Activated CD8-positive, alpha-beta memory T cell treated with anti-CD3 and anti-CD28 coated beads, Interleukin-2, amount 50 U/mL, for 1 hour (primary cell): Measurements from ENCODE around the gene KIAA1671.

Source experiments
- DNase-seq: peaks from one replicate; pipeline ENCODE4 v3.0.0-alpha.2; 2020; ENCODE audit errors: extremely low read depth

Gene KIAA1671

DNA sequence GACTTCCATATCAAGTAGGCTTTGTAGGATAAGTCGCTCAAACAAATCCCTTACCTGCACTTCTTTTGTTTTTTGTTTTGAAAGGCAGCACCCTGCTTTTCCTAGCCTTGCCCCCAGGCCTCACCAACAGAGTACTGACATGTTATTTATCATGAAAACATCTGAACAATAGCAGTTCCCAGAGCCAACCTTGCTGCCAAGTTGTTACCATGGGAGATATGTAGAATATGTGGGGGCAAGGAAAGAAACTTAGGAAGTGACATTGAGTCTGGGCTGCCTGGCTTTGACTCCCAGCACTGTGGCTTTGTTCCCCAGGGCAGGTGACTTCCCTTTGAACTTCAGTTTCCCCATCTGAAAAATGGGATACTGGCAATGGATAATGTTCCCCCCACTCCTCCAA, 193.8 kb downstream of the KIAA1671 start:
- DNase-seq = no peak

DNA sequence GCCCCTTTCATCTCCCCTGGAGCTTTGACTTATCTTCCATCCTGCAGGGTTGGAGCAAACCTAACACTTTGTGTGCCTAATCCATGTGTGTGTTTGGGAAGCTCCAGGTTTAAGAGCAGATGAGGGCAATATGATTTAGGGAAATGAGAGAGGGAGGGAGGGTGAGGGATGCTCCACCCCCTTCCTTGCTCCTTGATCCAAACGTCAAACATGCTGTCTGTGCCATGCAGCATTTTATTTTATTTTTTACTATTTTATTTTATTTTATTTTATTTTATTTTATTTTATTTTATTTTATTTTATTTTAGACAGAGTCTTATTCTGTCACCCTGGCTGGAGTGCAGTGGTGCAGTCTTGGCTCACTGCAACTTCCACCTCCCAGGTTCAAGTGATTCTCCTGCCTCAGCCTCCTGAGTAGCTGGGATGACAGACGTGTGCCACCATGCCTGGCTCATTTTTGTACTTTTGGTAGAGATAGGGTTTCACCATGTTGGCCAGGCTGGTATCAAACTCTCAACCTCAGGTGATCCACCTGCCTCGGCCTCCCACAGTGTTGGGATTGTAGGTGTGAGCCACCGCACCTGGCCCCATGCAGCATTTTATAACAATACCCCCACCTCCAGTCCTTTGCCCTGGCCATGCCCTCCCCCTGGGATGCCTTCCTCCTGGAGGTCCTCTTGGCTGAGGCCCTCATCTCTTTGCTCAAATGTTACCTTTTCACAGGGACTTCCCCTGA, 194.6 kb downstream of the KIAA1671 start:
- no peak for DNase-seq

DNA sequence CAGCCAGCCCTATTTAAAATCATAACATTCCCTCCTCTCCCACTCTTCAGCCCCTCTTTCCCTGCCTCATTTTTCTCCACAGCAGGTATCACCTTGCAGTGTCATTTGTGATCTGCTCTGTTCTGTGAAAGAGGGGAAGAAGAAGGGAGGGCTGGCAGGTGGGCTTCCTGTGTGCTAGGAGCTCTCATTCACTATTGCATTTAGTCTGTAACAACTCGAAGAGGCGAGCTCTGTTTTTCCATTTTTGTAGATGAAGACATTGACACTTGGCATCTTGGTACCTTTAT, 195.1 kb downstream of the KIAA1671 start:
- DNase-seq = no peak

DNA sequence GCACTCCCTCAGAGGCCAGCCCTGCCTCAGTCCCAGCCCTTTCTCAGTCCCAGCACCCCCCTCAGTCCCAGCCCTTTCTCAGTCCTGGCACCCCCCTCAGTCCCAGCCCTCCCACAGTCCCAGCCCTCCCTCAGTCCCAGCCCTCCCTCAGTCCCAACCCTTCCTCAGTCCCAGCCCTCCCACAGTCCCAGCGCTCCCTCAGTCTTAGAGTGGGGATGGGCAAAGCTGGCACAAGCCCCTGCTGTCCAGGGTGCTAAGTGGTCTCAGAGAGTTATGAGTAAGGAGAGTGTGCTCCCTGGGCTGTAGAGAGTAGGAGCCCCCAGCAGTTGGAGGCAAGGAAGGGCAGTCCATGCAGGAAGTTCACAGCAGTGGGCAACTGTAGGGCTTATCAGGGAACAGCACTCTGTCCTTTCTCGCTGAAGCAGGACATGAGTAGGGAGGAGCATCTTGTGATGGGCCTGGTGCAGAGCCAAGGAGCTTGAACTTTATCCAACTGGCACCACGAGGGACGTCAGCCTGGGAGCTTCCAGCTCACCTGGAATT, 195.7 kb downstream of the KIAA1671 start:
- no peak for DNase-seq

DNA sequence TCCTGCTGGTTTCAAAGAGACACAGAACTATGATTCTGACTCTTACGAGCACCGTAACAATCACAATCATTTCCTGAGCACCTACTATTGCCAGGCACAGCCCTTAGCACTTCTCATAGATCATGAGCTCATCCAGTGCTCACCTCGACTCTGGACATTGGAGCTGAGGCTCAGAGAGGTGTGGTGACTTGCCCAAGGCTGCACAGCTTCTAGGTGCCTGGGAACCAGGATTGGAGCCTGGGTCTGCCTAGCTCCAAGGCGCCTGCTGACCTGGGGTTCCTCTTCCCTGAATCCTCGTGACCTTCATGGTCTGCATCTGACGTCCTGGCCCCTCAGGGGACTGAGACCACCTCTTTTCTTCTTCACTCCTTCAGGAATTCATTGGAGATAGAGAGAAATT, 196.5 kb downstream of the KIAA1671 start:
- DNase-seq = no peak

DNA sequence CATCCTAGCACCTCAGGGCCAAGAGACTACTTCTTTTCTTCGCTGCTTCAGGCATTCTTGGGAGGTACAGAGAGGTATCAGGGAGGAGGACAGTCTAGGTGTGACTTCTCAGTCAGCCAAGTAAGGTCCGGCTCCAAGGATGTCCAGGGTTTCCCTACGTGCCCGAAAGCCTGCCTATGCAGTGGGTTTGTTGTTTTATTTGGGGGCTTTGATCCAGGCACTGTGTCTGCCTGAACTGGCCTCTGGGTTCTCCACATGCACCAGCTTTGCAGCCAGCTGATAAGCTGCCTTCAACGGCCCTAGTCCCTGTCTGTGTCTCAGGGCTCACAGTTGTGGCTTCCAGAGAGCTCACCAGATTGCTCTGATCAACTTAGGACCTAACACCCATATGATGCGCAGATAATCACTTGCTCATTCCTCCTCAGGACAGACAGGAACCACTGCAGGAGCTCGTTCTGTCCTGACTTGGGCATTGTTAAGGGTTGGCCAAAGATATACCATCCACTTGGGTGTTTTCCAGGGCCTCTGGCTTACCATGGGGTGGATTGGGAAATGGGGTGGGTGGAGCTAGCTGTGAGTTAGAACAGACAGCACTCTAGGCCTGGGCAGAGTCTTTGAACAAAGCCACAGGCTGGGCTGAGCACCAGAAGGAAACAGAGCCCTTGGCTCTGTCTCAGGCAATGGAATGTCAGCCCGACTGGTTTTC, 201.6 kb downstream of the KIAA1671 start:
- DNase-seq = no peak

DNA sequence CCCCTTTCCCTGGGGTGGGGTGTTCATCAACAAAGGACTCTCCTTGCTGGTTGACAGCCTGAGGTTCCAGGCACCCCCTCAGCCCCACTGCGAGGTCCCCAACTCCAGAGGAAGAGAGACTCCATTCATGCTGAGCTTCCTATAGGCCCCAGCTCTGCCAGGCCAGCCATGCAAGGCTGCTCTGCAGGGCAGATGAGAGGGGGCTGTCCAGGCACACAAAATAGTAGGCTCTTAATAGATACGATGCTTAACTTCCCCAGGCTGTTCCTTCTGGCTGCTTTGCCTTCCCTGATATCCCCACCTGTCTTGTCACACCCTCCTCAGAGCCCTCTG, 202.1 kb downstream of the KIAA1671 start:
- no peak for DNase-seq

DNA sequence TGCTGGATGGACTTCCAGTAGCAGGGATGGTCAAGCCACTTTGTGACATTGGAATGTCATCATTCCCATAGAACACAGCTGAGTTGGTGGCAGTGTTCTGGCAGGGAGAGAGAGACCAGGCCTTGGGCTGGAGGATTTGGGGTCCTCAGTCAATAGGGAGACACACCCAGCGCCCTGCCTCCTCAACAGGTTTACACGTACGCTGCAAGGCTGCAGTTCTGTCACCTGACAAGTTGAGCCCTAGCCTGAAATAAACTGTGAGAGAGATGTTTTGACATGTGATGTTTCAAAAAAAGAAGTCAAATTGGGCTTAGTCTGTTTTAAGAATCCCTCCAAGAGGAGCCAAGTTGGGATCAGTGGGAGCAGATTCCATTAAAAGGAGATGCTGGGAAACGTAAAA, 204.2 kb downstream of the KIAA1671 start:
- no peak for DNase-seq

DNA sequence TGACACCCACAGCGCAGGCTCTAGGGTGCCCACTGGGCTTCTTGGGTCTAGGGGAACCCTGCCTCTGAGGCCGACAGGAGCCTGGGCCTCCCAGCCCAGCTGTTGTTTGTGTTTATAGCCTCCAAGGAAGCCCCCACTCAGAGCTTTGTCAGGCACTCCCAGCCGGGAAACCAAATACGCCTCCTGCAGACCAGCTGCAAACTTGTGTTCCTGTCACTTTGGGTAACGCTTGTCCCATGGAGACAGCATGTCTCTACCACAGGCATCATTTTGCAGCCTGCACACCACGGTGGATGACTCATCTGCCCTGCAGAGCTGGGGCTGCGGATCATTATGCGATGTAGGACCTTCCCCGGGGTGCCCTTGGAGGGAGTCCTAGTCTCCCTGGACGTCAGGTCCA, 206.5 kb downstream of the KIAA1671 start:
- no peak for DNase-seq

DNA sequence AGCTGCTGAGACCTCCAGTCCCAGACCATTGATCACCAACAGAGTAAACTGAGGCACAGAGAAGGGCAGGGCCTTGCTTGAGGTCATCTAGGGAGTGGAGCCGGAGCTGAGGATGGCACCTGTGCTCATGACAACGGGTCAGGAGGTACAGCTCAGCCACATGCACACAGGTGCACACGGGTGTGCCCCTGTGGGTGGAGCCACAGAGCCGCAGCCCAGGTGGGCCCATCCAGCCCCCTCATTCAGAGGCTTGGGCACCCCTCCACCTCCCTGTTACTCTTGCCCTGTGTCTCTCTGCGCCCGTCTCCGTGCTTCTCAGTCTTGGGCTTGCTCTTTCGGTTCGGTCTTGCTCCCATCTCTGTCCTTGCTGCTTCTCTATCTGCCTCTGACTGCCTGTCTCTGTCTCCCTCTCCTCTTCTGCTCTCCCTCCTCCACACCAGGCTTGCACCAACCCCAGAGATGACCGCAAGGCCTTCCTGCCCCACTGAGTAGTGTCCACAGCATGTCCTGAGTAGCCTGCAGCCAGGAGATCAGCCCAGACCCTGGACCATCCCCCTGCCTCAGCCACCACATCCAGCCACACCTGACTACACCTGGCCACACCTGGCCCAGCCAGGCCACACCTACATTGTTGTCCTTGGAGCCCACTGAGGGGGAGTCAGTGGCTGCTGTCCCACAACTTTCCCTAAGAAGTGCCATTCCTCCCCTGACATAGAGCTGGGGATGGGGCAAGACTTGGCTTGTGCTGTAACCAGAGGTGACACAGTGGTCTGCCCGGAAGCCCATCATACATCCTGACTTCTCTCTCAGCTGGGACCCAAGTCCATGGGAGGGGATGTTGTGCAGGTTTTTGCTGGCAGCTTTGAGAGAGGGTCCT, 207.8 kb downstream of the KIAA1671 start:
- no peak for DNase-seq

DNA sequence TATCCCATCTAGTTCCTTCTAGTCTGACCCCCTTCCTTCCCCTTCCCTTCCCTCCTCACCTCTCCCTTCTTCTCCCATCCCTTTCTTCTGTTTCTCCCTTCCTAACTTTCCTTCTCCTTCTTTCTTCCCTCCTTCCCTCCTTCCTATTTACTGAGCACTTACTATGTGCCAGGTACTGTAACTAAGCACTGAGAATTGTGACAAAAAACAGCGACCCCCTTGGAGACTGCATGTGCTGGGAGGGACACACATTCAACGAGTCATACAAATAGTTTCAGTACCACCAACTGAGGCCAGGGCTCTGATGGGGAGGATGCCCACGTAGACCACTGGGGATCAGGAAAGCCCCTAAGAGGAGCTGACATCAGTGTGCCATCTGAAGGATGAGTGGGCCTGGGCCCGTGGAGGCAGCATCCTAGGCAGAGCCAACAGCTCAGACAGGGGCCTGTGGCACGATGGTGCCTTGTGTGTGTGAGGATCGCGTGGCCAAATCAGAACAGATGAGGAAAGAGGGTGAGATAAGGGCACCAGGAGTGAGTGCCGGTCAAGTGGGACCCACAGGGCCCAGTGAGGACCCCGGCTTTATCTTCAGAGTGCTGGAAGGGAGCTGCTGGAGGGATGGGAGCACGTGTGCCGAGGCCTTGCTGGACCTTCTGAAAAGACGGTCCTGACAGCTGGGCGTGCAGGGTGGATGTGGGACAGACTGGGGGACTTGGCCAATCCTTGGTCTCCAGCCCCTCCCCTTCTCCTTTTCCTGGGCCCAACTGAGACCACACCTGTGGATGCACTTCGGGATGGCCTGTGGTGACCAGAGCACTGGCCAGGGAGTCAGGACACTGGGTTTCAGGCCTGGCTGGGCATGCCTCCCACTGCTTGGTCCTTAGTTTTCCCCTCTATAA, 208.8 kb downstream of the KIAA1671 start:
- no peak for DNase-seq

DNA sequence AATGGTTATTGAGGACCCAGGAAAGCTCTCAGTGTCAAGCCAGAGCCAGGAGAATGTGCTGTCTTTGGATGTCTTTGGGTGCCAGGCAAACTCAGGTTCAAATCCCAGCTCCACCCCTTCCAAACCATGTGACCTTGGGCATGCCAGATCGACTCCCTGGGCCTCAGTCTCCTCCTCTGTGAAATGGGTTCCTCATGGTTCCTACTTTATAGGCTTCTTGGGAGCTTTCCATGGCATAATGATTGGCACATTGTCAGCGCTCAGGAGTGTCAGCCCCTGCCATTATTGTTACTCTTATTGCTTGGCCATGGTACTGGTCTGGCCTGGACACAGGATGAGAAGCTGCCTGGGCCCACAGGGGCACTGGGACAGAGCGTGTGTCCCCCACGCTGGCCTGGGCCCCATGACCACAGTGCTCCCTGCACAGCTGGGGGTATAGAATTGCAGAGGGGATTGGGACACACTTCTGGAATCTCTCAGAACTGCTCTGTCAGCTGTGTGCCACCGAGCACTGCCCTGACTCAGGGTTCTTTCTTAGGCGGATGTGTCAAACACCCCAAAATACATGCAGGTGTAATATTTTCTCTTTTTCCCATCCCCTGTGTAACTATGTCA, 209.5 kb downstream of the KIAA1671 start:
- DNase-seq = no peak

DNA sequence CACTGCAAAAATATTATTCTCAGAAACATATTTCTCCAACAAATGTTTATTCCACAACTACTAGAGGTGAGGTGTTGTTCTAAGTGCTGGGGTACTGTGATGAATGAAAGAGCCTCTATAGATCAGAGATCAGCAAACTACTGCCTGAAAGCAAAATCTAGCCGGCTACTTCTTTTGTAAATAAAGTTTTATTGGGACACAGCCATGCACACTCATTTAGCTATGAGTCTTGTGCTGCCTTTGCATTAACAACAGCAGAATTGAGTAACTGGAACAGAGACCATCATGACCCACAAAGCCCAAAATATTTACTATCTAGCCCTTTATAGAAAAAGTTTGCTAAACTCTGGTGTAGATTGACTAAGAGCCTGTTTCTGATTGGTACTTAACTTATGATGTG, 210.0 kb downstream of the KIAA1671 start:
- DNase-seq = no peak

DNA sequence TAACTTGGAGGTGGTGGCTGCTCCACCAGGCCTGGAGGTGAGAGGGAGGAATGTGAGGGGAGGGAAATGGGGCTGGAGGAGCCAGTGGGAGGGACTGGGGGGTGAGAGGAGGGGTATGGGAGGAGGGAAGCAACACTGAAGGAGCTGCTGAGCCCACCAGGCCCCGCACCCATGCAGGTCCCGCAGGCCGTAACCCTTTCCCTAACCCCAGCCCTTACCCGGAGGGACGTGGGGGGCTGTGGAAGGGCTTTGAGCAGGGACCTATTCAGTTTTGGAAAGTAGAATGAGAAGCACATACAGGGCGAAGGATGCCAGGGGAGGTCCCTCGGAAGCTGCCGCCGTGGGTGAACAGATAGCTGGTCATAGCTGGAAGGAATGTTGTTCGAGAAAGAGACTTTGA, 213.3 kb downstream of the KIAA1671 start:
- no peak for DNase-seq

DNA sequence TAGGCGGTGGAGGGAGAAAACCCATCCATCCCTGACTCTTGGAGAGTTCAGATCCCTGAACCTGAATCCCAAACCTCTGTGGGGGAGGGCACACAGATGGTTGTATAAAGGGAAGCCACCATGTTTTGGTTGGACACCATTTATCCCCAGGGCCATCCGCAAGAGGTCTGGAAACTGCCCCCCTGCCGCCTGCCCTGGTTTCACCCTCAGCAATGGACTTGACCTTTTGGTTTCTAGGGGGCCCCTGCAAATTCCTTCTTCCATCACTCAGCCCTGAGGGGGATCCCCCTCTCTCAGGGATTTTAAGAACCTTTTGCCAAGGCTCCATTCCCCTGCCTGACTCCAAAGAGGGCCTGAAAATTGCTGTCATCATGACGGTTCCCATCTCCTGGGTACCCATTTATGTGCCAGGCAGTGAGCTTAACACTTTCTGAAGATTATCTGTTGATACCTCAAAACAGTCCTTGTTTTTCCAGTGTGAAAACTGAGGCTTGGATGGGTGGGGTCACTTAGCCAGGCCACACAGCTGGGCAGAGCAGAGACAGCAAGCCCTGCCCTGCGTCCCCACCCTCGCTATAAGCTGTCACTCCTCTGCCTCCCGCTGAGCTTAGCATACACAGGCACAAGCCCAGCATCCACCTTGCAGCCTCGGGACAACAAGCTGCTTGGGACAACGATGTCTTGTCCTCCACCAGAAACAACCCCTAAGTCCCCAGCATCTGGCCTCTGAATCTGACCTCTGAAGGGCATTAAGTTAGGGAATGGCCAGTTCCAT, 213.9 kb downstream of the KIAA1671 start:
- DNase-seq = no peak

DNA sequence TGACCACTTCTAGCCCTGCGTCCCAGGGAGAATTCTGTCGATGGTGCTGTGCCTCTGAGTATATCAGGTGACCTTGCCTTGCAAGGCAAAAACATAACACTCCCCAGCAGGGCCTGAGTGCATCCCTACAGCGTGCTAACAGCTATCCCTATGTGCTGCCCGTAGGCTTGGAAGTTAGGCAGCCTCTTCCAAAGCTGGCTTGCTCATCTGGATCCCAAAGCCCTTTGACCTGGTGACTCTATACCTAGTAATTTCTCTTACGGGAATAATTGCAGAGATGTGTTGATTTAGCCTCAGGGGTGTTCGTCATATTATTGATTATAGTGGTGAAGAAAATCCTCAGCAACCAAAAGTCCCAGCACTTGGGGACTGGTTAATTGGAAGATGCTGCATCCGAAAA, 214.6 kb downstream of the KIAA1671 start:
- DNase-seq = no peak

DNA sequence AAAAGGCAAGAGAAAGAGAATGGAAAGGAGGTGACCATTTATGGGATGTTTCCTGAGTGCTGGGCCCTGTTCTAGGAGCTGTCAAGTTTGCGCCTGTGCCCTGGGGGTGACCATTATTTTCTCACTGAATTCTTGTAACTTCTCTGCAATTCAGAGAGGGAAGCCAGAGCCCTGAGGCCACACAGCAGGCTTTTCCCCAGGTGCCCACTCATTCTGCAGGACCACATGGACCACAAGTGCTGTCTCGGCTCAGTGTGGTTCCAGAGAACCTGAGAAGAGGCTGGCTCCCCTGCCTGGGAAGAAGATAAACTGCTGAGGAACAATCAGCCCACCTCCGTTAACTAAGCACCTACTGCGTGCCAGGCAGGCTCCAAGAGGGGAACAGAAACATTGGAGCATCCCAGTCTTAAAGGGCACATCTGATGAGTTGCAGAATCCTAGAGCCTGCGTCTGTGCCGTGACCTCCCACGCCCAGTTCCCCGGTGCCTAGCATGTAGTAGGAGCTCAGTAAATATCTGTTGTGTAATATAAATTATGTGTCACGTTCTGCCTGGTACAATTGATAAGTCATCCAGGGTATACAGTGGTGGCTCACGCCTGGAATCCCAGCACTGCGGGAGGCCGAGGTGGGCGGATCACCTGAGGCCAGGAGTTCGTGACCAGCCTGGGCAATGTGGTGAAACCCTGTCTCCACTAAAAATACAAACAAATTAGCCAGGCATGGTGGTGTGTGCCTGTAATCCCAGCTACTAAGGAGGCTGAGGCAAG, 215.5 kb downstream of the KIAA1671 start:
- DNase-seq = no peak

DNA sequence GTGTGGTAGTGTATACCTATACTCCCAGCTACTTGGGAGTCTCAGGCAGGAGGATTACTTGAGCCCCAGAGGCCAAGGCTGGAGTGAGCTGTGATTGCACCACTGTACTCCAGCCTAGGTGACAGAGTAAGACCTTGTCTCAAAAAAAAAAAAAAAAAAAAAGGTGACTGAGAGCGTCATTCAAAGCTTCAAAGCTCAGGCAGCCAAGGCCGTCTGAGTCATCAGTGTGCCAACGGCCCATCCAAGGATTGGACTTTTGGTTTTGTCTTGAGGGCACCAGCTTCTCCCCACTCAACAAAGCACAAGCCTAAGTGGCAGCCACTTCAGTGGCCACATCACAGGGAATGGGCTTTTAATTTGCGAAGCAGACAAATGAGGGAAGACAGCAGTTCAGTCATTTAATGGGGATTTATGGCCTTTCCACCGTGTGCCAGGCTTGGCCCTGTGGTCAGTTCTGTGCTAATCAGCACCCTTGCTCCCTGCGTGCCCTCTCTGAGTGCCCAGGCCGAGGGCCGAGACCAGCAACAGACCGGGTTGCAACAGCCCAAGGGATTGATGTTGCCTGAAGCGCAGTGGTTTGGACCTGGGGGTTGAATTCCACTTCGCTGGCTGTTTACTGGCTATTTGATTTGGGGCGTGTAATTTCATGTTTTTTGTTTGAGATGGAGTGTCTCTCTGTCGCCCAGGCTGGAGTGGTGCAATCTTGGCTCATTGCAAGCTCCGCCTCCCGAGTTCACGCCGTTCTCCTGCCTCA, 216.9 kb downstream of the KIAA1671 start:
- DNase-seq = no peak

DNA sequence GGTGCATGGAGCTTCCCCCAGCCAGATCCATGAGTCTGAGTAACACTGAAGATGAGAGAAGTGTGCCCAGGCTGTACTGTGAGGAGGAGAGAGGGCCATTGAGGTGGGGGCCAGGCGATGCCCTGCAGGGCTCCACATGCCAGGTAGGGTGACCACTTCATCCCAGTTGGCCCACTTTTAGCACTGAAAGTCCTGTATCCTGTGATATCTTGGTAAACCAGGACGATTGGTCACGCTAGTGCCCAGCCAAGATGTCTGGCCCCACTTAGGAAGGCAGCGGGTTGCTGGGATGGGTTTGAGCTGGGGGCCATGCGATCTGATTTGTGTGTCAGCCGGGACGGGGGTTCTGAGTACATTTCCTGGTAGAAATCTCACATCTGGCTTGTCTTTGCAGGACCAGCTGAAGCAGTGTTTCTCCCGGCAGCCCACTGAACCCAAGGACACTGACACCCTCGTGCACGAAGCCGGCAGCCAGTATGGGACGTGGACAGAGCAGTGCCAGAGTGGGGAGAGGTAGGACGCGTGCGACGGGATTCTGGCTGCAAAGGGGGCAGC, 218.0 kb downstream of the KIAA1671 start:
- no peak for DNase-seq
